Measurements from ENCODE around the gene HOXA6. TPM values are rescaled to one million over a fixed set of nuclear protein-coding genes. Genes with fewer than 3 reads are reported as not detected.

HOXA6 gene
- total RNA-seq, 1 experiment from 2014 or later, result not detected

DNA sequence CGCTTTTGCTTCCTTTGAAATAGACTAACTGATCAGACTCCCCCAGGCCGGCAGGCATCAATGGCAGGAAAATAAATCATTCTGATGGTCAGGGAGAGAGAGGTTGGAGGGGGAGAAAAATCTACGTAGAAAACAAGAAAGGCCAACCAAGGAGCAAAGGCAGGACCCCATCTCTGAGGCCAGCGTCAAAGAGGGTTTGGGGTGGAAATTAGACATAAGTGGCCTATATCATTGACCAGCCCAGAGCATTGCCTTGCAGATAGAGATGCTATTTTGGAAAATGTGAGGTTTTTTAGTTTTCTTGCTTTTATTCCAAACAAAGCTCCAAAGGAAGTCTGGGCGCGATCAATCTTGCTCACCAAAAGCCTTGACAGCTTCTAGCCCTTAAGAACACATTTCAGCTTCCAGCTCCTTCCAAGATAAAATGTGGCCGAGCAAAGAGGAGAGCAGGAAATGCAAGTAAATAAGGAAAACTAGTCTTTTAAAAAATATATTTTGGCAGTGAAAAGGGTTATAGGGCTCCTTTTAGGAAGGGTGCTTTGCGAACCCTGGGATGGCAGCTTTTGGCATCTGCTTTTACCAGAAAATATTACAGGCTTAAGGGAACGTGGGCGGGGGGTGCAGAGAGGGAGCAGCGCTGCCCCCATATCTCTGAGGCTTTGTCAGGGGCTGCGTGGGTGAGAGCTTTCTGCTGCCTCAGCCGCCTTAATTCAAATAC lies 43.1 kb downstream of the HOXA6 start:
- Histone ChIP-seq H3K27me3 (ENCODE audit: insufficient read depth, low read length) (peaks cover 98% of the 10 kb centered on the region), H2BK12ac (ENCODE audit: insufficient read length, low read depth, low read length) (no peak overlapping the region), H2BK120ac (ENCODE audit: low read depth, low read length, poor library complexity, severe bottlenecking) (no peak overlapping the region), H2BK5ac (ENCODE audit: insufficient read length, low read length) (no peak overlapping the region), H3K9me3 (ENCODE audit: control insufficient read depth, low read depth, low read length) (no peaks in the 10 kb centered on the region), H2BK15ac (ENCODE audit: low read depth, low read length) (no peak overlapping the region), H3K79me1 (ENCODE audit: insufficient read depth, low read depth, low read length, poor library complexity, severe bottlenecking) (no peaks in the 10 kb centered on the region), H3K27ac (ENCODE audit: insufficient read length, low read depth, low read length) (no peak overlapping the region), H4K20me1 (ENCODE audit: control insufficient read depth, insufficient read depth, insufficient read length) (peaks cover 1% of the 10 kb centered on the region), H3T11ph (ENCODE audit: low read length) (no peak overlapping the region), H2AFZ (ENCODE audit: low read length) (no peak overlapping the region), H3K9ac (ENCODE audit: extremely low read depth, insufficient read length, low read length) (no peak overlapping the region), H3K4ac (ENCODE audit: low read depth, low read length) (no peak overlapping the region), H3K4me1 (ENCODE audit: insufficient read depth, low read length) (no peaks in the 10 kb centered on the region), H4K91ac (ENCODE audit: insufficient read length, low read depth, low read length) (no peak overlapping the region), H2BK20ac (ENCODE audit: low read depth, low read length, poor library complexity, severe bottlenecking) (no peak overlapping the region), H3K18ac (ENCODE audit: insufficient read length, low read depth, low read length) (no peak overlapping the region), H3K23ac (ENCODE audit: insufficient read length, low read depth, low read length) (no peak overlapping the region), H3K4me2 (ENCODE audit: insufficient read depth, insufficient read length, low read length) (no peak overlapping the region), H3K23me2 (ENCODE audit: insufficient read length, low read depth, low read length, poor library complexity, severe bottlenecking) (no peaks in the 10 kb centered on the region), H3K79me2 (ENCODE audit: insufficient read depth, low read length) (no peaks in the 10 kb centered on the region), H2AK5ac (ENCODE audit: insufficient read length, low read length) (no peak overlapping the region), H4K8ac (replicated peaks; ENCODE audit: insufficient read length, low read depth, low read length) (no peak overlapping the region), H3K14ac (ENCODE audit: insufficient read depth, low read length) (no peak overlapping the region), H4K5ac (ENCODE audit: insufficient read length, low read depth, low read length) (no peak overlapping the region), H3K56ac (ENCODE audit: insufficient read length, low read depth, low read length) (no peak overlapping the region)
- peaks cover 13 to 39% of the 10 kb centered on the region in 2 experiments for H3K4me1 Mint-ChIP-seq
- H3K27me3 Mint-ChIP-seq (ENCODE audit: low read depth), result peaks cover 100% of the 10 kb centered on the region
- peaks cover 8 to 18% of the 10 kb centered on the region in 2 experiments; a peak in 4 of 5 replicates for H3K9me3 Mint-ChIP-seq
- H3K27ac Mint-ChIP-seq, result no peak overlapping the region
- no peak for DNase-seq
- no CpG with 5 or more reads among the region's 13 CpGs for WGBS (ENCODE audit: extremely low coverage, insufficient read length, low lambda C conversion rate)
- H3K4me3 Mint-ChIP-seq, result no peak overlapping the region
- no peaks in the 10 kb centered on the region; a peak in 1 of 7 replicates for H3K36me3 Mint-ChIP-seq (ENCODE audit: insufficient read depth in 1 of 3, low read depth in 3 of 3)
- TF ChIP-seq, protein P1, sequence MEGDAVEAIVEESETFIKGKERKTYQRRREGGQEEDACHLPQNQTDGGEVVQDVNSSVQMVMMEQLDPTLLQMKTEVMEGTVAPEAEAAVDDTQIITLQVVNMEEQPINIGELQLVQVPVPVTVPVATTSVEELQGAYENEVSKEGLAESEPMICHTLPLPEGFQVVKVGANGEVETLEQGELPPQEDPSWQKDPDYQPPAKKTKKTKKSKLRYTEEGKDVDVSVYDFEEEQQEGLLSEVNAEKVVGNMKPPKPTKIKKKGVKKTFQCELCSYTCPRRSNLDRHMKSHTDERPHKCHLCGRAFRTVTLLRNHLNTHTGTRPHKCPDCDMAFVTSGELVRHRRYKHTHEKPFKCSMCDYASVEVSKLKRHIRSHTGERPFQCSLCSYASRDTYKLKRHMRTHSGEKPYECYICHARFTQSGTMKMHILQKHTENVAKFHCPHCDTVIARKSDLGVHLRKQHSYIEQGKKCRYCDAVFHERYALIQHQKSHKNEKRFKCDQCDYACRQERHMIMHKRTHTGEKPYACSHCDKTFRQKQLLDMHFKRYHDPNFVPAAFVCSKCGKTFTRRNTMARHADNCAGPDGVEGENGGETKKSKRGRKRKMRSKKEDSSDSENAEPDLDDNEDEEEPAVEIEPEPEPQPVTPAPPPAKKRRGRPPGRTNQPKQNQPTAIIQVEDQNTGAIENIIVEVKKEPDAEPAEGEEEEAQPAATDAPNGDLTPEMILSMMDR (conservative IDR thresholded peaks at IDR 0.05), result no peak

Data from H9 (cell line).